SU-DHL-6 (cell line): ENCODE results near the gene EML1.

Experiments used
- H2AFZ ChIP-seq: fragments of 200-600 bp; sonication (generic); 2 replicates; pipeline ENCODE4 v1.6.1; 2014; ENCODE audit warnings: low read depth, mild to moderate bottlenecking, moderate library complexity, mixed read lengths, antibody characterized with exemption, low read length; ENCODE audit not compliant: severe bottlenecking
- H3F3A ChIP-seq: fragments of 200-600 bp; shearing (Covaris generic); 2 replicates; pipeline ENCODE4 v1.6.0; 2016; ENCODE audit warnings: antibody characterized with exemption, mild to moderate bottlenecking; ENCODE audit not compliant: insufficient read depth
- H3K27ac ChIP-seq: fragments of 200-600 bp; sonication (generic); 2 replicates; pipeline ENCODE4 v1.5.1; 2016; ENCODE audit warnings: low read depth, mild to moderate bottlenecking, low read length, moderate library complexity, mixed read lengths
- H3K27me3 ChIP-seq: fragments of 200-600 bp; sonication (generic), shearing (Covaris generic); 2 replicates; pipeline ENCODE4 v1.6.0; 2014; ENCODE audit warnings: mild to moderate bottlenecking, low read length
- H3K36me3 ChIP-seq: fragments of 200-600 bp; sonication (generic); 2 replicates; pipeline ENCODE4 v1.6.1; 2014; ENCODE audit warnings: mild to moderate bottlenecking, low read length, mixed read lengths
- H3K4me2 ChIP-seq: fragments of 300-600, 200-600 bp; shearing (Covaris generic), sonication (generic); 2 replicates; pipeline ENCODE4 v1.6.0; 2014; ENCODE audit warnings: low read length, low read depth, mild to moderate bottlenecking; ENCODE audit not compliant: poor library complexity, severe bottlenecking
- H3K4me3 ChIP-seq: fragments of 200-600 bp; sonication (generic); 2 replicates; pipeline ENCODE4 v1.5.1; 2014; ENCODE audit warnings: antibody characterized with exemption, low read length, mild to moderate bottlenecking, mixed read lengths; ENCODE audit not compliant: insufficient read depth, poor library complexity, severe bottlenecking
- H3K79me2 ChIP-seq: fragments of 200-600 bp; sonication (generic); 2 replicates; pipeline ENCODE4 v1.6.1; 2014; ENCODE audit warnings: mild to moderate bottlenecking, low read length, moderate library complexity; ENCODE audit not compliant: insufficient read depth
- H3K9ac ChIP-seq: fragments of 200-600 bp; sonication (generic); 2 replicates; pipeline ENCODE4 v1.7.0; 2014; ENCODE audit warnings: mild to moderate bottlenecking, low read length
- H3K9me2 ChIP-seq: fragments of 200-600 bp; sonication (generic); replicated peaks from 2 replicates; pipeline ENCODE4 v1.6.1; 2014; ENCODE audit warnings: low read length; ENCODE audit not compliant: insufficient read depth
- H3K9me3 ChIP-seq: fragments of 200-600 bp; sonication (generic); 2 replicates; pipeline ENCODE4 v1.6.1; 2014; ENCODE audit warnings: low read length, mixed read lengths; ENCODE audit not compliant: insufficient read depth
- H4K20me1 ChIP-seq: fragments of 200-600 bp; sonication (generic); 2 replicates; pipeline ENCODE4 v1.6.1; 2014; ENCODE audit warnings: low read depth, mild to moderate bottlenecking, antibody characterized with exemption, low read length, moderate library complexity, mixed read lengths
- EZH2phosphoT487 ChIP-seq: fragments of 200-600 bp; sonication (generic), shearing (Covaris generic); conservative IDR thresholded peaks from 2 replicates; pipeline ENCODE4 v1.6.1; 2018; ENCODE audit warnings: mild to moderate bottlenecking, antibody characterized with exemption, low read length, moderate library complexity, mixed read lengths
- TF ChIP-seq, protein P1 (sequence below): fragments of 200-600 bp; sonication (generic); IDR thresholded peaks from one replicate; pipeline ENCODE4 v1.5.1; 2017; ENCODE audit warnings: antibody characterized with exemption, mild to moderate bottlenecking, low read length, moderate library complexity; ENCODE audit not compliant: insufficient read depth, poor library complexity, severe bottlenecking

The EML1 gene

DNA sequence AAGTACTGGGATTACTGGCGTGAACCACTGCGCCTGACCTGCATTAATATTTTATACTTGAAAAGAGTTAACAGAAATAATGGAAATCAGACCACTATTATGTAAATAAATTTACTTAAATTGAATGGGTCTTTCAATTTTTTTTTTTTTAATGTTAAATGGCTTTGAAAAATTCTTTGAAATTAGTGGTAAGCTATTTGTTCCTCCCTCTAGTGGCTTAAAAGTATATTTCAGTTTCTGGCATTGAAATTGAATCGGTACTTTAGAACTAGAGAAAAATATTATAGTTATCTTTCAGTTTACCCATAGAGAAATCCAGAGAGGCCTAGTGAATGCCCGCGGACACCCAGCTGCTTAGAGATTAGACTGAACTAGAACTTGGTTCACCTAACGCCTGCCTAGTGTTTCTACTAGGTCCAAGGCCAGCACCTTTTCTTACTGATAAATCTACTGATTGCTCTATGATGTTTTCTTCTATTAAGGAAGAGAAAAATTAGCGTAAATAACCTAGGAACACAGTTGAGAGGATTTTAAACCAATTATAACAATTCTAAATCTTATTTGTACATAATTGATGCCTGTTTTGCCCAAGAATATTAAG is 106.5 kb downstream of the EML1 start:
- Histone ChIP-seq H3F3A (no peaks in the 10 kb centered on the region), H3K79me2 (no peaks in the 10 kb centered on the region), H3K36me3 (no peaks in the 10 kb centered on the region), H3K9me2 (no peaks in the 10 kb centered on the region), H3K4me2 (no peak overlapping the region), H3K9ac (no peak overlapping the region), H4K20me1 (no peaks in the 10 kb centered on the region), H2AFZ (no peak overlapping the region), H3K9me3 (peaks cover 9% of the 10 kb centered on the region; the same call in 1 of the 2 replicates), H3K27ac (no peak overlapping the region), H3K27me3 (no peaks in the 10 kb centered on the region), H3K4me3 (no peak overlapping the region)
- TF ChIP-seq EZH2phosphoT487 = no peak
- TF ChIP-seq, protein P1, sequence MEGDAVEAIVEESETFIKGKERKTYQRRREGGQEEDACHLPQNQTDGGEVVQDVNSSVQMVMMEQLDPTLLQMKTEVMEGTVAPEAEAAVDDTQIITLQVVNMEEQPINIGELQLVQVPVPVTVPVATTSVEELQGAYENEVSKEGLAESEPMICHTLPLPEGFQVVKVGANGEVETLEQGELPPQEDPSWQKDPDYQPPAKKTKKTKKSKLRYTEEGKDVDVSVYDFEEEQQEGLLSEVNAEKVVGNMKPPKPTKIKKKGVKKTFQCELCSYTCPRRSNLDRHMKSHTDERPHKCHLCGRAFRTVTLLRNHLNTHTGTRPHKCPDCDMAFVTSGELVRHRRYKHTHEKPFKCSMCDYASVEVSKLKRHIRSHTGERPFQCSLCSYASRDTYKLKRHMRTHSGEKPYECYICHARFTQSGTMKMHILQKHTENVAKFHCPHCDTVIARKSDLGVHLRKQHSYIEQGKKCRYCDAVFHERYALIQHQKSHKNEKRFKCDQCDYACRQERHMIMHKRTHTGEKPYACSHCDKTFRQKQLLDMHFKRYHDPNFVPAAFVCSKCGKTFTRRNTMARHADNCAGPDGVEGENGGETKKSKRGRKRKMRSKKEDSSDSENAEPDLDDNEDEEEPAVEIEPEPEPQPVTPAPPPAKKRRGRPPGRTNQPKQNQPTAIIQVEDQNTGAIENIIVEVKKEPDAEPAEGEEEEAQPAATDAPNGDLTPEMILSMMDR = peak; percentile 33

DNA sequence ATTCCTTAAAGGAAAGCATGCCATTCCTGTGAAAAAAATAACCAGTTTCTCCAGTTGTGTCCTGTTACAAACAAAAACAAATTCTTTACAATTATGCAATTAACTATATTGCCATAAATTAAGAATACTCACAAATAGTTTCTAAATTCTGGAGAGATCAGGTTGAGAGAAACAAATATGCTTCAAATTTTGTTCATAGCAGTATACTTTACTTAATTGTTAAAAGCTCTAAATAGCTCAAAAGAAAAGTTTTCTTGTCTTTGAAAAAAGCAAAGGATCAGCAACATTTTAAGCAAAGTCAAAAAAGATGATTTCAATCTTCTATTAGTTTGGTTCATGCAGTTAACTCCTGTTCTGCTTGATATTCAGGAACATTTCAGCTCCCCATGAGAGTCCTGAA is 109.7 kb downstream of the EML1 start:
- H3K9me3 ChIP-seq = peaks cover 9% of the 10 kb centered on the region; the same call in 1 of the 2 replicates
- no peaks in the 10 kb centered on the region for H3K36me3 ChIP-seq
- no peak overlapping the region for H3K4me2 ChIP-seq
- H3K4me3 ChIP-seq = no peak overlapping the region
- H4K20me1 ChIP-seq = no peaks in the 10 kb centered on the region
- H3K9ac ChIP-seq = no peak overlapping the region
- H2AFZ ChIP-seq = no peak overlapping the region
- no peaks in the 10 kb centered on the region for H3F3A ChIP-seq
- no peaks in the 10 kb centered on the region for H3K79me2 ChIP-seq
- no peak overlapping the region for H3K27ac ChIP-seq
- no peaks in the 10 kb centered on the region for H3K27me3 ChIP-seq
- H3K9me2 ChIP-seq = no peaks in the 10 kb centered on the region
- TF ChIP-seq EZH2phosphoT487 = no peak
- TF ChIP-seq, protein P1 = no peak

GRCh38 chr14:99904506-99904905 is 111.3 kb downstream of the EML1 start:
- Histone ChIP-seq H3K9me3 (peaks cover 9% of the 10 kb centered on the region; the same call in 1 of the 2 replicates), H3K27ac (no peak overlapping the region), H3K79me2 (no peaks in the 10 kb centered on the region), H3K9me2 (no peaks in the 10 kb centered on the region), H4K20me1 (no peaks in the 10 kb centered on the region), H3K4me2 (no peak overlapping the region), H3K9ac (no peak overlapping the region), H3K36me3 (no peaks in the 10 kb centered on the region), H3K4me3 (no peak overlapping the region), H2AFZ (no peak overlapping the region), H3F3A (no peaks in the 10 kb centered on the region), H3K27me3 (no peaks in the 10 kb centered on the region)
- no peak for TF ChIP-seq EZH2phosphoT487
- TF ChIP-seq, protein P1 = no peak
